K562 (cell line): Measurements from ENCODE around the gene ZNF586. TPM values are rescaled to one million over a fixed set of nuclear protein-coding genes. Genes with fewer than 3 reads are reported as not detected.

Source experiments
- ATAC-seq: fragments of 200-7000 bp; cut with Tn5 transposase; 3 replicates; pipeline ENCODE4 v1.9.1; 2020; ENCODE audit warnings: moderate library complexity
- BruUV-seq: library from RNA; stranded (reverse); fragments of 400-500 nt; replicated peaks from 2 replicates; lab custom pipeline; 2021; lab: Mats Ljungman, UMichigan
- CTCF ChIA-PET: fragments of 300-600 bp; formaldehyde crosslinking; extraction: SDS; loops from one replicate; lab custom pipeline; 2021; ENCODE audit warnings: low intra/inter-chr PET ratio; lab: Yijun Ruan, JAX
- POLR2A ChIA-PET: fragments of 300-600, 350-650 bp; sonication (Branson Sonifier 250); formaldehyde crosslinking; extraction: SDS; loops from one replicate; lab custom pipeline; 2021; ENCODE audit warnings: antibody characterized with exemption, inconsistent platforms; lab: Yijun Ruan, JAX
- DNase-seq, 4 experiments: peaks; one replicate each; pipeline versions ENCODE4 v3.0.0 to v3.0.0-alpha.2; 2011 to 2018; ENCODE audit warnings: low spot score in 3 of 4, mixed read lengths in 3 of 4; ENCODE audit errors: extremely low read depth in 1 of 4
- FAIRE-seq: peaks from 2 replicates; lab custom pipeline; 2011; peaks lifted over from hg19 to GRCh38; lab: Jason Lieb, UNC
- H2AFZ ChIP-seq: 2 replicates; pipeline ENCODE4 v1.6.0; 2011; ENCODE audit warnings: low read depth, low read length, control low read depth, inconsistent platforms
- H3K27ac ChIP-seq: fragments of 200-600 bp; 3 replicates; pipeline ENCODE4 v1.8.0; 2011; ENCODE audit warnings: low read depth, mild to moderate bottlenecking, control low read depth, inconsistent platforms, low read length, moderate library complexity, mixed read lengths; ENCODE audit errors: extremely low read depth
- H3K27me3 ChIP-seq, 2 experiments: fragments of 300-600 bp in 1 of 2; 2 replicates in 1 of 2; 3 replicates in 1 of 2; pipeline versions ENCODE4 v1.6.0 to v1.8.0; 2011; ENCODE audit warnings: inconsistent platforms in 2 of 2, low read length in 2 of 2, mild to moderate bottlenecking in 1 of 2, mixed read lengths in 1 of 2, moderate library complexity in 1 of 2; ENCODE audit not compliant: control insufficient read depth in 2 of 2, insufficient read depth in 2 of 2
- H3K36me3 ChIP-seq: fragments of 300-600 bp; 3 replicates; pipeline ENCODE4 v1.8.0; 2011; ENCODE audit warnings: mild to moderate bottlenecking, low read length, inconsistent platforms; ENCODE audit not compliant: control insufficient read depth, insufficient read depth
- H3K4me1 ChIP-seq, 2 experiments: fragments of 200-600 bp in 1 of 2; replicated peaks in 1 of 2; 2 replicates in 1 of 2; 3 replicates in 1 of 2; pipeline versions ENCODE4 v1.5.1 to v1.8.0; 2011; ENCODE audit warnings: inconsistent platforms in 2 of 2, low read length in 2 of 2, mild to moderate bottlenecking in 1 of 2, mixed read lengths in 1 of 2, moderate library complexity in 1 of 2; ENCODE audit not compliant: control insufficient read depth in 2 of 2, insufficient read depth in 2 of 2
- H3K4me2 ChIP-seq: 2 replicates; pipeline ENCODE4 v1.6.1; 2011; ENCODE audit warnings: low read length, control low read depth, inconsistent platforms, mixed read lengths; ENCODE audit not compliant: insufficient read depth
- H3K4me3 ChIP-seq: fragments of 200-600 bp; sonication (generic), shearing (Covaris generic); 2 replicates; pipeline ENCODE4 v1.5.1; 2016; ENCODE audit warnings: control low read depth, inconsistent platforms
- H3K79me2 ChIP-seq: fragments of 200-600 bp; 3 replicates; pipeline ENCODE4 v1.8.0; 2011; ENCODE audit warnings: low read length, inconsistent platforms; ENCODE audit not compliant: control insufficient read depth, insufficient read depth
- H3K9ac ChIP-seq, 2 experiments: 2 replicates each; pipeline versions ENCODE4 v1.6.0 to v1.6.1; 2011; ENCODE audit warnings: low read depth in 2 of 2, low read length in 2 of 2, control low read depth in 1 of 2, inconsistent platforms in 1 of 2, mild to moderate bottlenecking in 1 of 2, mixed read lengths in 1 of 2; ENCODE audit not compliant: insufficient read depth in 1 of 2
- H3K9me1 ChIP-seq: one replicate; pipeline ENCODE4 v1.6.0; 2011; ENCODE audit warnings: inconsistent platforms, mild to moderate bottlenecking, low read length, moderate library complexity; ENCODE audit not compliant: control insufficient read depth, insufficient read depth
- H3K9me3 ChIP-seq: replicated peaks from 2 replicates; pipeline ENCODE4 v1.5.1; 2011; ENCODE audit warnings: low read depth, low read length, inconsistent platforms; ENCODE audit not compliant: control insufficient read depth, insufficient read depth
- H4K20me1 ChIP-seq: replicated peaks from 2 replicates; pipeline ENCODE4 v1.6.1; 2011; ENCODE audit warnings: low read length, inconsistent platforms, mixed read lengths; ENCODE audit not compliant: control insufficient read depth, insufficient read depth
- EP400 ChIP-seq: fragments of 450-650 bp; IDR thresholded peaks from 2 replicates; pipeline ENCODE4 v1.6.1; 2017; ENCODE audit warnings: antibody characterized with exemption, mild to moderate bottlenecking, moderate library complexity
- FOXJ2 ChIP-seq: fragments of 200-800 bp; sonication (Bioruptor generic); IDR thresholded peaks from 2 replicates; pipeline ENCODE4 v1.6.1; 2016; ENCODE audit warnings: missing genetic modification characterization, missing compliant biosample characterization
- PRPF4 ChIP-seq: fragments of 200-400 bp; formaldehyde crosslinking; IDR thresholded peaks from one replicate; pipeline ENCODE4 v1.6.1; 2017; ENCODE audit warnings: low read length, low read depth, mild to moderate bottlenecking; ENCODE audit not compliant: insufficient read depth, poor library complexity, severe bottlenecking
- SETDB1 ChIP-seq: IDR thresholded peaks from one replicate; pipeline ENCODE4 v1.6.1; 2012; ENCODE audit warnings: low read length, control low read depth, inconsistent platforms
- SMARCE1 ChIP-seq: fragments of 450-650 bp; IDR thresholded peaks from 2 replicates; pipeline ENCODE4 v1.7.1; 2016; ENCODE audit warnings: mild to moderate bottlenecking
- SRSF1 ChIP-seq: fragments of 200-400 bp; formaldehyde crosslinking; IDR thresholded peaks from 2 replicates; pipeline ENCODE4 v1.6.1; 2017; ENCODE audit warnings: mild to moderate bottlenecking, low read depth, low read length, moderate library complexity
- TAL1 ChIP-seq: fragments of 450-650 bp; IDR thresholded peaks from 2 replicates; pipeline ENCODE4 v1.6.1; 2016; ENCODE audit warnings: mild to moderate bottlenecking
- ZNF165 ChIP-seq: fragments of 250-450 bp; sonication (Bioruptor Pico); IDR thresholded peaks from 2 replicates; pipeline ENCODE4 v1.4.0; 2020; ENCODE audit warnings: borderline replicate concordance
- WGBS: fragments of 100-300 bp; shearing (Covaris generic); methylation state at CpG from one replicate; pipeline ENCODE4 v1.1.6; 2016; ENCODE audit warnings: low coverage, mixed read lengths; ENCODE audit not compliant: insufficient coverage; ENCODE audit errors: missing lambda C conversion rate; 5-methylcytosine and 5-hydroxymethylcytosine counted together
- in situ Hi-C: fragments of 300-500 bp; cut with MboI; formaldehyde crosslinking; loops from 4 replicates; pipeline ENCODE4 v1.15.0; 2018; ENCODE audit warnings: inconsistent platforms, mixed read lengths
- intact Hi-C: fragments of 100-400 bp; cut with micrococcal nuclease; formaldehyde crosslinking; loops from 2 replicates; pipeline ENCODE4 v1.14.2; 2022
- polyA plus RNA-seq, 8 experiments: library from polyadenylated mRNA; depleted of rRNA in 4 of 8; stranded (reverse) in 5 of 8; unstranded in 3 of 8; fragments of >200 nt; fragmentation: Nextera tagmentation in 2 of 8; fragmentation: Illumina TruSeq in 1 of 8; extraction: Ambion mirVana in 2 of 8; extraction: Trizol in 1 of 8; gene quantifications; 2 replicates each; pipeline versions ENCODE4 v1.2.1 to v1.2.3, GENCODE V29; 2011 to 2014; ENCODE audit warnings: inconsistent platforms in 1 of 8, missing spikeins in 1 of 8
- total RNA-seq, 7 experiments: library from RNA; depleted of rRNA in 6 of 7; stranded (reverse); fragments of >200 nt in 6 of 7; fragmentation: Illumina TruSeq in 2 of 7; extraction: Trizol in 2 of 7; gene quantifications; 2 replicates each; pipeline versions ENCODE4 v1.2.1 to v1.2.3, GENCODE V29; 2011 to 2021; ENCODE audit warnings: low replicate concordance in 1 of 7

The ZNF586 gene
- total and polyA plus RNA-seq, 9 of the 15 experiments (the other 6 are each of a cell fraction or from before 2014, with no cell fraction given): 2.5 to 12.6 (median 8.4) TPM

- Histone ChIP-seq H3K9me1 (no peaks in the 10 kb centered on the region), H3K4me3 (no peak overlapping the region), H3K4me1 (no peaks in the 10 kb centered on the region), H3K9ac (no peak overlapping the region), H3K27me3 (no peaks in the 10 kb centered on the region), H2AFZ (no peak overlapping the region), H3K9me3 (peaks cover 9% of the 10 kb centered on the region), H3K27ac (no peak overlapping the region), H3K36me3 (peaks cover 15% of the 10 kb centered on the region), H3K4me2 (no peak overlapping the region), H4K20me1 (no peaks in the 10 kb centered on the region), H3K79me2 (no peaks in the 10 kb centered on the region)
- POLR2A ChIA-PET: no interaction called here
- CTCF ChIA-PET: no interaction called here
- WGBS: 56% methylated on average over 4 of the region's 4 CpGs
- ATAC-seq (no peak), DNase-seq (no peak), FAIRE-seq (no peak)
- in situ Hi-C loops (no loop called here), intact Hi-C loops (no loop called here)
- TF ChIP-seq ZNF165 (CRISPR knock-in tag) (no peak), TAL1 (no peak), EP400 (no peak), SRSF1 (no peak), FOXJ2 (tag) (no peak), PRPF4 (no peak), SETDB1 (no peak), SMARCE1 (no peak)
- BruUV-seq: no TSS peak
Measured at GRCh38 chr19:57719901-57720519, 49.5 kb upstream of the ZNF586 start.
